CD4-positive, alpha-beta T cell (primary cell): ENCODE results near the gene LVRN. TPM values are rescaled to one million over a fixed set of nuclear protein-coding genes. Genes with fewer than 3 reads are reported as not detected.

Experiments used
- ATAC-seq: fragments of 200-7000 bp; cut with Tn5 transposase; one replicate; pipeline ENCODE4 v1.10.0; 2022; ENCODE audit warnings: mild to moderate bottlenecking; ENCODE audit not compliant: poor library complexity
- CTCF ChIA-PET: fragments of 350-600 bp; sonication (Branson Sonifier 250); formaldehyde crosslinking; loops from one replicate; lab custom pipeline; 2021; ENCODE audit warnings: antibody characterized with exemption, inconsistent platforms; lab: Charles Lee
- POLR2A ChIA-PET: fragments of 350-600 bp; sonication (Branson Sonifier 250); formaldehyde crosslinking; loops from one replicate; lab custom pipeline; 2021; ENCODE audit warnings: antibody characterized with exemption, inconsistent platforms; lab: Charles Lee
- DNase-seq, 14 experiments: peaks; one replicate each; pipeline ENCODE4 v3.0.0-alpha.2; 2013 to 2020; ENCODE audit warnings: mixed read lengths in 2 of 14
- H3K27ac ChIP-seq, 2 donors: one replicate each; pipeline versions ENCODE4 v1.5.1 to v1.7.0; 2013; ENCODE audit warnings: low read length in 2 of 2, low read depth in 1 of 2, mild to moderate bottlenecking in 1 of 2
- H3K27me3 ChIP-seq, 2 experiments: 1 replicate in 1 of 2; 2 replicates in 1 of 2; pipeline versions ENCODE4 v1.6.1 to v1.7.0; 2013; ENCODE audit warnings: low read length in 2 of 2, control low read depth in 1 of 2, mild to moderate bottlenecking in 1 of 2, moderate library complexity in 1 of 2; ENCODE audit not compliant: insufficient read depth in 2 of 2, control insufficient read depth in 1 of 2
- H3K36me3 ChIP-seq: one replicate; pipeline ENCODE4 v1.6.1; 2013; ENCODE audit warnings: low read length, control low read depth; ENCODE audit not compliant: insufficient read depth
- H3K4me1 ChIP-seq: one replicate; pipeline ENCODE4 v1.6.1; 2013; ENCODE audit warnings: low read length, control low read depth; ENCODE audit not compliant: insufficient read depth
- H3K4me3 ChIP-seq: one replicate; pipeline ENCODE4 v1.5.1; 2013; ENCODE audit warnings: mild to moderate bottlenecking, low read length, moderate library complexity
- H3K9me3 ChIP-seq, 2 experiments: 1 replicate in 1 of 2; 2 replicates in 1 of 2; pipeline versions ENCODE4 v1.6.1 to v1.7.0; 2013; ENCODE audit warnings: low read length in 2 of 2, mild to moderate bottlenecking in 2 of 2, control low read depth in 1 of 2, moderate library complexity in 1 of 2; ENCODE audit not compliant: control insufficient read depth in 1 of 2, insufficient read depth in 1 of 2
- H3K27ac Mint-ChIP-seq: one replicate; pipeline ENCODE4 v1.8.0; 2020; ENCODE audit warnings: mixed read lengths
- H3K27me3 Mint-ChIP-seq: one replicate; pipeline ENCODE4 v1.8.0; 2021; ENCODE audit warnings: mixed read lengths
- H3K36me3 Mint-ChIP-seq: one replicate; pipeline ENCODE4 v1.8.0; 2021; ENCODE audit warnings: low read depth, mixed read lengths
- H3K4me1 Mint-ChIP-seq: one replicate; pipeline ENCODE4 v1.8.0; 2021; ENCODE audit warnings: low read depth, mixed read lengths
- H3K4me3 Mint-ChIP-seq: one replicate; pipeline ENCODE4 v1.8.0; 2020; ENCODE audit warnings: mild to moderate bottlenecking, mixed read lengths
- H3K9me3 Mint-ChIP-seq: one replicate; pipeline ENCODE4 v1.8.0; 2020; ENCODE audit warnings: mixed read lengths
- intact Hi-C, 2 experiments: fragments of 100-400 bp; cut with DNase I in 1 of 2; cut with micrococcal nuclease in 1 of 2; formaldehyde crosslinking; loops; one replicate each; pipeline versions ENCODE4 v1.15.1 to v1.9.0; 2023 to 2025; cut with DNase I, micrococcal nuclease
- total RNA-seq, 174 experiments: library from RNA in 2 of 174; stranded (reverse) in 2 of 174; gene quantifications; one replicate each; pipeline ENCODE4 v1.2.3 and lab custom pipeline; 2021 to 2026
- TF ChIP-seq, protein P1 (sequence below): fragments of 200-600 bp; IDR thresholded peaks from one replicate; pipeline ENCODE4 v1.8.0; 2022; ENCODE audit warnings: antibody characterized with exemption, mild to moderate bottlenecking

Gene LVRN
- total RNA-seq, 2 experiments from 2014 or later: 0.17 TPM; not detected in 1

DNA sequence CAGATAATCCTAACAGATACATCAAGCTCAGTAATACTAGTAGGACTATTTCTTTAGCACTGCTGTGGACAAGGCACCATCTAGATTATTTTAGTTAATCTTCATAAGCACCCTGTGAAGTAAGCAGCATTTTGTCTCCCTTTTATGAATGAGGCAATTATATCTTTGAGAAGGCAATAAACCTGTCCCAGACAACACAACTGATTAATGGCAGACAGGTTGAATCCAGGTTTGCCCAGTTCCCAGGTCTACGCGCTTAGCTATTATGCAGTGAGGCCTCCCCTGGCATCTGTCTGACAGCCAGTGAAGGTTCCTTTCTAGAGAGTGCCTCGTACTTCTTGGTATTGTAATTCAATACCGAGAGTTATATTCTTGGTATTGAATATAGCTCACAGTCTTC, 9.7 kb upstream of the LVRN start:
- H3K4me1 Mint-ChIP-seq: no peaks in the 10 kb centered on the region
- no peak overlapping the region for H3K4me3 Mint-ChIP-seq
- no peak overlapping the region for H3K27ac Mint-ChIP-seq
- no peak for ATAC-seq
- intact Hi-C loops: no loop called here
- ChIA-PET POLR2A (no interaction called here), CTCF (interaction anchor here (1.0 kb wide), 1 partner anchor 13 kb away, joined by 3 read pairs; no protein-coding TSS in a partner anchor)
- Histone ChIP-seq H3K36me3 (no peaks in the 10 kb centered on the region), H3K27ac (no peak overlapping the region), H3K27me3 (peaks cover 4 to 21% of the 10 kb centered on the region in 2 experiments), H3K9me3 (no peaks in the 10 kb centered on the region), H3K4me3 (no peak overlapping the region), H3K4me1 (no peaks in the 10 kb centered on the region)
- H3K9me3 Mint-ChIP-seq: no peaks in the 10 kb centered on the region
- DNase-seq: no peak
- TF ChIP-seq, protein P1, sequence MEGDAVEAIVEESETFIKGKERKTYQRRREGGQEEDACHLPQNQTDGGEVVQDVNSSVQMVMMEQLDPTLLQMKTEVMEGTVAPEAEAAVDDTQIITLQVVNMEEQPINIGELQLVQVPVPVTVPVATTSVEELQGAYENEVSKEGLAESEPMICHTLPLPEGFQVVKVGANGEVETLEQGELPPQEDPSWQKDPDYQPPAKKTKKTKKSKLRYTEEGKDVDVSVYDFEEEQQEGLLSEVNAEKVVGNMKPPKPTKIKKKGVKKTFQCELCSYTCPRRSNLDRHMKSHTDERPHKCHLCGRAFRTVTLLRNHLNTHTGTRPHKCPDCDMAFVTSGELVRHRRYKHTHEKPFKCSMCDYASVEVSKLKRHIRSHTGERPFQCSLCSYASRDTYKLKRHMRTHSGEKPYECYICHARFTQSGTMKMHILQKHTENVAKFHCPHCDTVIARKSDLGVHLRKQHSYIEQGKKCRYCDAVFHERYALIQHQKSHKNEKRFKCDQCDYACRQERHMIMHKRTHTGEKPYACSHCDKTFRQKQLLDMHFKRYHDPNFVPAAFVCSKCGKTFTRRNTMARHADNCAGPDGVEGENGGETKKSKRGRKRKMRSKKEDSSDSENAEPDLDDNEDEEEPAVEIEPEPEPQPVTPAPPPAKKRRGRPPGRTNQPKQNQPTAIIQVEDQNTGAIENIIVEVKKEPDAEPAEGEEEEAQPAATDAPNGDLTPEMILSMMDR: no peak
- no peaks in the 10 kb centered on the region for H3K36me3 Mint-ChIP-seq
- peaks cover 29% of the 10 kb centered on the region for H3K27me3 Mint-ChIP-seq

DNA sequence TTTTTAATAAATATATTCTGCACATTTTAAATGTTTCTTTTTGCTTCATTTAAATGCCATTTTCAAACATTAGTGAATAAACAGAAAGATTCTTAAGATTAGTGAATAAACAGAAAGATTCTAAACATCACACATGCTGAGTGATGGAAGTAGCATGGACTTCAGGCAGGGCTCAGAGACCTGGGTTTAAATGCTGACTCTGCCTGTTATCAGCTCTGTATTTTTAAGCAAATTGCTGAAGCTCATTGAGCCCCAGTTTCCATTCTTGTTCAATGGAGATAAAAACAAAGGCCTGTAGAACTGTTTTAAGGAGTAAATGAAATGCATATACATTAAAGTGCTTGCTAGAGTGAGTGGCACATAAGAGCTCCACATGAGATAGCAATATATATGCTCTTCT, 8.1 kb upstream of the LVRN start:
- Mint-ChIP-seq H3K9me3 (no peaks in the 10 kb centered on the region), H3K4me3 (no peak overlapping the region), H3K27me3 (peaks cover 27% of the 10 kb centered on the region), H3K4me1 (no peaks in the 10 kb centered on the region), H3K36me3 (no peaks in the 10 kb centered on the region), H3K27ac (no peak overlapping the region)
- no peak for ATAC-seq
- CTCF ChIA-PET: no interaction called here
- Histone ChIP-seq H3K4me3 (no peak overlapping the region), H3K9me3 (no peaks in the 10 kb centered on the region), H3K27ac (no peak overlapping the region), H3K36me3 (no peaks in the 10 kb centered on the region), H3K4me1 (no peaks in the 10 kb centered on the region), H3K27me3 (peaks cover 4 to 34% of the 10 kb centered on the region in 2 experiments)
- POLR2A ChIA-PET: no interaction called here
- TF ChIP-seq, protein P1: no peak
- DNase-seq: no peak
- intact Hi-C loops: no loop called here

DNA sequence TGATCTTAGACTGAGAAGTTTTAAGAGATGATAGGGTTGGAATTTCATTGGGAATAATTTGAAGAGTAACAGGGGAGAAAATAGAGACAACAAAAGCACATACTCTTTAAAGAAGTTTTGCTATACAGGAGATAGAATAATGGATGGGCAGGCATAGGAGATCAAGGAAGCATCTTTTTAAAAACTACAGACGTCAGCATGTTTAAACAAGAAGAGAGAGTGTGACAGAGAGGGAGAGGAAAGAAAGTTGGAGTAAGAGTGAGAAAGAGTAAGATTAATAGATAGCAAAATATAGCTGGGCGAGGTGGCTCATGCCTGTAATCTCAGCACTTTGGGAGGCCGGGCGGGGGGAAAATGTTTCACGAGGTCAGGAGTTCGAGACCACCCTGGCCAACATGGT, 5.3 kb upstream of the LVRN start:
- H3K27me3 Mint-ChIP-seq: peaks cover 14% of the 10 kb centered on the region
- DNase-seq (no peak), ATAC-seq (no peak)
- H3K4me1 ChIP-seq: peaks cover 6% of the 10 kb centered on the region
- no peak overlapping the region for H3K4me3 Mint-ChIP-seq
- CTCF ChIA-PET: no interaction called here
- H3K4me3 ChIP-seq: no peak overlapping the region
- H3K9me3 Mint-ChIP-seq: no peaks in the 10 kb centered on the region
- POLR2A ChIA-PET: no interaction called here
- peaks cover 10% of the 10 kb centered on the region for H3K4me1 Mint-ChIP-seq
- no peak overlapping the region for H3K27ac ChIP-seq
- peaks cover 18 to 59% of the 10 kb centered on the region in 2 experiments for H3K27me3 ChIP-seq
- peaks cover 0 to 5% of the 10 kb centered on the region in 2 experiments for H3K9me3 ChIP-seq
- TF ChIP-seq, protein P1: no peak
- H3K36me3 Mint-ChIP-seq: no peaks in the 10 kb centered on the region
- H3K36me3 ChIP-seq: no peaks in the 10 kb centered on the region
- H3K27ac Mint-ChIP-seq: no peak overlapping the region
- intact Hi-C loops: no loop called here
